SK-N-SH (cell line): ENCODE results near the gene CCR5. TPM values are rescaled to one million over a fixed set of nuclear protein-coding genes. Genes with fewer than 3 reads are reported as not detected.

Source experiments
- CTCF ChIA-PET: fragments of 300-600, 350-600 bp; formaldehyde crosslinking; extraction: SDS; loops from one replicate; lab custom pipeline; 2021; lab: Yijun Ruan, JAX
- POLR2A ChIA-PET: fragments of 350-600 bp; sonication (Branson Sonifier 250); formaldehyde crosslinking; extraction: SDS; loops from one replicate; lab custom pipeline; 2020; ENCODE audit warnings: antibody characterized with exemption, inconsistent platforms; lab: Yijun Ruan, JAX
- DNase-seq: peaks from one replicate; pipeline ENCODE4 v3.0.0; 2012
- H2AFZ ChIP-seq: fragments of 200-600 bp; sonication (generic); 2 replicates; pipeline ENCODE4 v1.8.1; 2016; ENCODE audit warnings: antibody characterized with exemption, mild to moderate bottlenecking, low read depth
- H3F3A ChIP-seq: fragments of 200-600 bp; sonication (generic); replicated peaks from 2 replicates; pipeline ENCODE3; 2016; ENCODE audit warnings: antibody characterized with exemption, mild to moderate bottlenecking; ENCODE audit not compliant: insufficient read depth
- H3K27ac ChIP-seq, 2 experiments: fragments of 200-500 bp in 1 of 2; fragments of 200-600 bp in 1 of 2; sonication (Bioruptor generic) in 1 of 2; sonication (generic), shearing (Covaris generic) in 1 of 2; 2 replicates each; pipeline versions ENCODE4 v1.5.1 to v1.6.1; 2014 to 2016; ENCODE audit warnings: low read depth in 2 of 2, inconsistent platforms in 1 of 2, low read length in 1 of 2, mild to moderate bottlenecking in 1 of 2, mixed read lengths in 1 of 2
- H3K27me3 ChIP-seq: fragments of 200-600 bp; sonication (generic), shearing (Covaris generic); 2 replicates; pipeline ENCODE4 v1.6.1; 2016; ENCODE audit warnings: mixed run types; ENCODE audit not compliant: insufficient read depth
- H3K36me3 ChIP-seq, 2 experiments: fragments of 200-500 bp in 1 of 2; fragments of 200-600 bp in 1 of 2; sonication (Bioruptor generic) in 1 of 2; sonication (generic) in 1 of 2; replicated peaks in 1 of 2; 2 replicates each; pipeline versions ENCODE3 to v1.5.1; 2014 to 2016; ENCODE audit warnings: low read length in 1 of 2, mild to moderate bottlenecking in 1 of 2; ENCODE audit not compliant: insufficient read depth in 2 of 2, control insufficient read depth in 1 of 2
- H3K4me1 ChIP-seq, 2 experiments: fragments of 200-500 bp in 1 of 2; fragments of 200-600 bp in 1 of 2; sonication (Bioruptor generic) in 1 of 2; sonication (generic), shearing (Covaris generic) in 1 of 2; 2 replicates each; pipeline versions ENCODE4 v1.5.1 to v1.6.1; 2014 to 2016; ENCODE audit warnings: low read depth in 1 of 2, low read length in 1 of 2, mixed run types in 1 of 2; ENCODE audit not compliant: insufficient read depth in 2 of 2, control insufficient read depth in 1 of 2
- H3K4me2 ChIP-seq: fragments of 200-600 bp; sonication (generic), shearing (Covaris generic); 2 replicates; pipeline ENCODE4 v1.6.1; 2017; ENCODE audit warnings: mixed run types
- H3K4me3 ChIP-seq, 2 experiments: fragments of 200-500 bp in 1 of 2; fragments of 200-600 bp in 1 of 2; sonication (Bioruptor generic) in 1 of 2; sonication (generic), shearing (Covaris generic) in 1 of 2; 2 replicates each; pipeline versions ENCODE4 v1.5.1 to v1.8.1; 2014 to 2016; ENCODE audit warnings: low read depth in 2 of 2, inconsistent platforms in 1 of 2, low read length in 1 of 2, mild to moderate bottlenecking in 1 of 2, mixed read lengths in 1 of 2, moderate library complexity in 1 of 2
- H3K79me2 ChIP-seq: fragments of 200-600 bp; sonication (generic); 2 replicates; pipeline ENCODE4 v1.8.1; 2017; ENCODE audit warnings: mild to moderate bottlenecking; ENCODE audit not compliant: insufficient read depth
- H3K9ac ChIP-seq: fragments of 200-600 bp; sonication (generic); 2 replicates; pipeline ENCODE4 v1.6.1; 2017; ENCODE audit warnings: mixed run types
- H3K9me2 ChIP-seq: fragments of 200-600 bp; sonication (generic); 2 replicates; pipeline ENCODE4 v1.6.1; 2017; ENCODE audit warnings: mixed run types
- H3K9me3 ChIP-seq: fragments of 200-600 bp; sonication (generic); 2 replicates; pipeline ENCODE4 v1.6.1; 2017; ENCODE audit warnings: mixed run types, mild to moderate bottlenecking, moderate library complexity
- H4K20me1 ChIP-seq: fragments of 200-600 bp; sonication (generic); 2 replicates; pipeline ENCODE4 v1.6.1; 2017; ENCODE audit warnings: mild to moderate bottlenecking, mixed run types; ENCODE audit not compliant: insufficient read depth
- CHD2 ChIP-seq: fragments of 150-350 bp; IDR thresholded peaks from 2 replicates; pipeline ENCODE4 v1.6.1; 2018; ENCODE audit warnings: low read length; ENCODE audit not compliant: partially characterized antibody
- EP300 ChIP-seq, 2 experiments: IDR thresholded peaks; 2 replicates each; pipeline versions ENCODE4 v1.4.0 to v1.6.1; 2012; ENCODE audit warnings: borderline replicate concordance in 1 of 2, low read depth in 1 of 2, low read length in 1 of 2
- FOSL2 ChIP-seq: IDR thresholded peaks from 2 replicates; pipeline ENCODE4 v1.4.0; 2012; ENCODE audit warnings: low read depth, mild to moderate bottlenecking, moderate library complexity, borderline replicate concordance
- GATA2 ChIP-seq: sonication (generic); formaldehyde crosslinking; IDR thresholded peaks from 2 replicates; pipeline ENCODE4 v1.5.0; 2020; ENCODE audit warnings: mild to moderate bottlenecking, missing genetic modification reagents
- REST ChIP-seq: IDR thresholded peaks from 2 replicates; pipeline ENCODE4 v1.6.1; 2012; ENCODE audit warnings: mild to moderate bottlenecking, low read depth, low read length, moderate library complexity
- RFX5 ChIP-seq: IDR thresholded peaks from 2 replicates; pipeline ENCODE4 v1.6.1; 2012; ENCODE audit warnings: mild to moderate bottlenecking, improper control_type of control experiment, low read length
- TAF1 ChIP-seq: IDR thresholded peaks from 2 replicates; pipeline ENCODE4 v1.6.1; 2012; ENCODE audit warnings: low read depth, mild to moderate bottlenecking, low read length, moderate library complexity, borderline replicate concordance
- TCF12 ChIP-seq: IDR thresholded peaks from 2 replicates; pipeline ENCODE4 v1.4.0; 2012
- TEAD4 ChIP-seq: IDR thresholded peaks from 2 replicates; pipeline ENCODE4 v1.4.0; 2012; ENCODE audit warnings: mild to moderate bottlenecking, borderline replicate concordance; ENCODE audit not compliant: insufficient read depth
- USF1 ChIP-seq: IDR thresholded peaks from 2 replicates; pipeline ENCODE4 v1.4.0; 2012; ENCODE audit warnings: low read depth, borderline replicate concordance
- USF2 ChIP-seq: fragments of 150-350 bp; IDR thresholded peaks from 2 replicates; pipeline ENCODE4 v1.6.1; 2017; ENCODE audit warnings: antibody characterized with exemption, low read length, low read depth, borderline replicate concordance
- WGBS: methylation state at CpG from one replicate; pipeline ENCODE4 v1.1.6; 2017; ENCODE audit warnings: low lambda C conversion rate; 5-methylcytosine and 5-hydroxymethylcytosine counted together
- polyA plus RNA-seq, 3 experiments: library from polyadenylated mRNA; depleted of rRNA; stranded (reverse); fragments of >200 nt; gene quantifications; 2 replicates each; pipeline ENCODE4 v1.2.3, GENCODE V29; 2012

CCR5 gene
- polyA plus RNA-seq, 1 of the 3 experiments (the other 2 are of a cell fraction): not detected

GRCh38 chr3:46383951-46384330, 13.2 kb downstream of the CCR5 start:
- 23% methylated on average over 5 of the region's 5 CpGs for WGBS
- POLR2A ChIA-PET: no interaction called here
- CTCF ChIA-PET: interaction anchor here (1.0 to 1.4 kb wide), 2 partner anchors 66 to 108 kb away, joined by 3 to 5 read pairs; no protein-coding TSS in a partner anchor

More at GRCh38 chr3:46383951-46384330, 13.2 kb downstream of the CCR5 start:
- Histone ChIP-seq H4K20me1 (no peaks in the 10 kb centered on the region), H3K4me1 (no peaks in the 10 kb centered on the region; a peak in 1 of 4 replicates), H3K79me2 (no peaks in the 10 kb centered on the region), H3F3A (no peaks in the 10 kb centered on the region), H3K27ac (no peak overlapping the region), H3K36me3 (no peaks in the 10 kb centered on the region), H3K4me3 (no peak overlapping the region), H2AFZ (no peak overlapping the region), H3K27me3 (peaks cover 27% of the 10 kb centered on the region; the same call in 1 of the 2 replicates), H3K4me2 (no peak overlapping the region), H3K9ac (no peak overlapping the region), H3K9me2 (no peaks in the 10 kb centered on the region), H3K9me3 (no peaks in the 10 kb centered on the region)
- DNase-seq: no peak
- no peak for TF ChIP-seq TAF1
- TF ChIP-seq TCF12: no peak
- no peak for TF ChIP-seq USF2
- TF ChIP-seq FOSL2: no peak
- TF ChIP-seq RFX5: no peak
- no peak for TF ChIP-seq CHD2
- no peak for TF ChIP-seq EP300 (IDR thresholded peaks at IDR 0.05; ENCODE audit: borderline replicate concordance in 1 of 2, low read depth in 1 of 2, low read length in 1 of 2)
- no peak for TF ChIP-seq GATA2 (CRISPR knock-in tag)
- TF ChIP-seq REST: no peak
- TF ChIP-seq TEAD4: no peak
- TF ChIP-seq USF1: no peak
- TF ChIP-seq, all 33 proteins: peak for 0
